ENCODE results near the gene ABCB6. TPM values are rescaled to one million over a fixed set of nuclear protein-coding genes. Genes with fewer than 3 reads are reported as not detected.
"Not testable (repeated sequence)": the region's sequence is repeated elsewhere in the genome, so short reads cannot be mapped to it uniquely, and the experiment has no call there.

Gene ABCB6
- total RNA-seq, 1 experiment from 2014 or later, result 50.7 TPM

GRCh38 chr2:219205165-219205538 is 13.6 kb downstream of the ABCB6 start:
- in situ Hi-C loops (cut with HindIII; ENCODE audit: low pct_unique_long_range_greater_than_20kb, low sequenced_read_pairs), result no loop called here
- no peak for DNase-seq (ENCODE audit: low read depth, low spot score)

- in situ Hi-C loops (cut with HindIII; ENCODE audit: low pct_unique_long_range_greater_than_20kb, low sequenced_read_pairs), result no loop called here
- DNase-seq (ENCODE audit: low read depth, low spot score), result no peak
These were observed 14.2 kb downstream of the ABCB6 start for GRCh38 chr2:219204425-219205164.

GRCh38 chr2:219201331-219201730 is 17.4 kb downstream of the ABCB6 start:
- in situ Hi-C loops (cut with HindIII; ENCODE audit: low pct_unique_long_range_greater_than_20kb, low sequenced_read_pairs); DNase-seq (ENCODE audit: low read depth, low spot score): not testable (repeated sequence)

- in situ Hi-C loops (cut with HindIII; ENCODE audit: low pct_unique_long_range_greater_than_20kb, low sequenced_read_pairs); DNase-seq (ENCODE audit: low read depth, low spot score): not testable (repeated sequence)
These were observed 18.0 kb downstream of the ABCB6 start for GRCh38 chr2:219200502-219201326.

- in situ Hi-C loops (cut with HindIII; ENCODE audit: low pct_unique_long_range_greater_than_20kb, low sequenced_read_pairs), result no loop called here
- DNase-seq (ENCODE audit: low read depth, low spot score), result no peak
These were observed 19.1 kb downstream of the ABCB6 start for GRCh38 chr2:219199470-219200211.

- no peak for DNase-seq (ENCODE audit: low read depth, low spot score)
- in situ Hi-C loops (cut with HindIII; ENCODE audit: low pct_unique_long_range_greater_than_20kb, low sequenced_read_pairs), result no loop called here
These were observed 19.8 kb downstream of the ABCB6 start for GRCh38 chr2:219198974-219199373.

- DNase-seq (ENCODE audit: low read depth, low spot score), result no peak
- in situ Hi-C loops (cut with HindIII; ENCODE audit: low pct_unique_long_range_greater_than_20kb, low sequenced_read_pairs), result no loop called here
These were observed 21.4 kb downstream of the ABCB6 start for GRCh38 chr2:219197388-219197787.

GRCh38 chr2:219186754-219187456 is 31.9 kb downstream of the ABCB6 start:
- in situ Hi-C loops (cut with HindIII; ENCODE audit: low pct_unique_long_range_greater_than_20kb, low sequenced_read_pairs), result no loop called here
- DNase-seq (ENCODE audit: low read depth, low spot score), result no peak

GRCh38 chr2:219184121-219184520 is 34.6 kb downstream of the ABCB6 start:
- DNase-seq (ENCODE audit: low read depth, low spot score), result no peak
- in situ Hi-C loops (cut with HindIII; ENCODE audit: low pct_unique_long_range_greater_than_20kb, low sequenced_read_pairs), result no loop called here

GRCh38 chr2:219183151-219183772 is 35.5 kb downstream of the ABCB6 start:
- in situ Hi-C loops (cut with HindIII; ENCODE audit: low pct_unique_long_range_greater_than_20kb, low sequenced_read_pairs), result no loop called here

GRCh38 chr2:219182331-219183150 is 36.2 kb downstream of the ABCB6 start:
- in situ Hi-C loops (cut with HindIII; ENCODE audit: low pct_unique_long_range_greater_than_20kb, low sequenced_read_pairs), result no loop called here
- DNase-seq (ENCODE audit: low read depth, low spot score), result no peak

More at GRCh38 chr2:219183151-219183772, 35.5 kb downstream of the ABCB6 start:
- no peak for DNase-seq (ENCODE audit: low read depth, low spot score)

GRCh38 chr2:219181531-219181930 is 37.2 kb downstream of the ABCB6 start:
- no peak for DNase-seq (ENCODE audit: low read depth, low spot score)
- in situ Hi-C loops (cut with HindIII; ENCODE audit: low pct_unique_long_range_greater_than_20kb, low sequenced_read_pairs), result no loop called here

GRCh38 chr2:219180961-219181360 is 37.8 kb downstream of the ABCB6 start:
- no peak for DNase-seq (ENCODE audit: low read depth, low spot score)
- in situ Hi-C loops (cut with HindIII; ENCODE audit: low pct_unique_long_range_greater_than_20kb, low sequenced_read_pairs), result no loop called here

GRCh38 chr2:219179601-219180465 is 38.9 kb downstream of the ABCB6 start:
- in situ Hi-C loops (cut with HindIII; ENCODE audit: low pct_unique_long_range_greater_than_20kb, low sequenced_read_pairs), result no loop called here
- no peak for DNase-seq (ENCODE audit: low read depth, low spot score)

- DNase-seq (ENCODE audit: low read depth, low spot score), result peak; percentile 26
- in situ Hi-C loops (cut with HindIII; ENCODE audit: low pct_unique_long_range_greater_than_20kb, low sequenced_read_pairs), result no loop called here
These were observed 40.2 kb downstream of the ABCB6 start for GRCh38 chr2:219178377-219179175.
